Measurements from ENCODE around the gene PRLR.

Gene PRLR

GRCh38 chr5:35233601-35234000, 3.3 kb upstream of the PRLR start:
- no peak for DNase-seq (ENCODE audit: low read depth in 2 of 2)

- DNase-seq (ENCODE audit: low read depth in 2 of 2) = no peak
Measured at GRCh38 chr5:35233121-35233520, 2.8 kb upstream of the PRLR start.

- no peak for DNase-seq (ENCODE audit: low read depth in 2 of 2)
Measured at GRCh38 chr5:35232124-35232523, 1.8 kb upstream of the PRLR start.

- DNase-seq (ENCODE audit: low read depth in 2 of 2) = no peak
Measured at GRCh38 chr5:35229076-35230037, 930 bp downstream of the PRLR start.

- DNase-seq (ENCODE audit: low read depth in 2 of 2) = no peak
Measured at GRCh38 chr5:35228310-35228709, 2.0 kb downstream of the PRLR start.

GRCh38 chr5:35227720-35228119, 2.6 kb downstream of the PRLR start:
- no peak for DNase-seq (ENCODE audit: low read depth in 2 of 2)

- no peak for DNase-seq (ENCODE audit: low read depth in 2 of 2)
Measured at GRCh38 chr5:35223787-35224395, 6.4 kb downstream of the PRLR start.

- DNase-seq (ENCODE audit: low read depth in 2 of 2) = no peak
Measured at GRCh38 chr5:35220967-35221366, 9.3 kb downstream of the PRLR start.

- DNase-seq (ENCODE audit: low read depth in 2 of 2) = no peak
Measured at GRCh38 chr5:35218981-35219380, 11.3 kb downstream of the PRLR start.

GRCh38 chr5:35214051-35214450, 16.2 kb downstream of the PRLR start:
- no peak for DNase-seq (ENCODE audit: low read depth in 2 of 2)

GRCh38 chr5:35213608-35214007, 16.7 kb downstream of the PRLR start:
- no peak for DNase-seq (ENCODE audit: low read depth in 2 of 2)

GRCh38 chr5:35212122-35212982, 17.9 kb downstream of the PRLR start:
- DNase-seq (ENCODE audit: low read depth in 2 of 2) = no peak

- no peak for DNase-seq (ENCODE audit: low read depth in 2 of 2)
Measured at GRCh38 chr5:35209862-35210261, 20.4 kb downstream of the PRLR start.

- no peak for DNase-seq (ENCODE audit: low read depth in 2 of 2)
Measured at GRCh38 chr5:35205606-35206005, 24.7 kb downstream of the PRLR start.

GRCh38 chr5:35205186-35205585, 25.1 kb downstream of the PRLR start:
- no peak for DNase-seq (ENCODE audit: low read depth in 2 of 2)

GRCh38 chr5:35203403-35203802, 26.9 kb downstream of the PRLR start:
- DNase-seq (ENCODE audit: low read depth in 2 of 2) = no peak

GRCh38 chr5:35202319-35203111, 27.8 kb downstream of the PRLR start:
- no peak for DNase-seq (ENCODE audit: low read depth in 2 of 2)

- DNase-seq (ENCODE audit: low read depth in 2 of 2) = no peak
Measured at GRCh38 chr5:35201291-35201690, 29.0 kb downstream of the PRLR start.

- DNase-seq (ENCODE audit: low read depth in 2 of 2) = no peak
Measured at GRCh38 chr5:35199886-35200285, 30.4 kb downstream of the PRLR start.

- DNase-seq (ENCODE audit: low read depth in 2 of 2) = no peak
Measured at GRCh38 chr5:35198686-35199085, 31.6 kb downstream of the PRLR start.

GRCh38 chr5:35198075-35198474, 32.2 kb downstream of the PRLR start:
- no peak for DNase-seq (ENCODE audit: low read depth in 2 of 2)
